Activated naive CD4-positive, alpha-beta T cell treated with anti-CD3 and anti-CD28 coated beads, Interleukin-2, amount 50 U/mL, for 24 hours (primary cell): ENCODE results near the gene EIF2S3.

Experiments used
- H3K27ac Mint-ChIP-seq: one replicate; pipeline ENCODE4 v1.8.0; 2021; ENCODE audit warnings: mild to moderate bottlenecking, mixed read lengths
- H3K27me3 Mint-ChIP-seq: one replicate; pipeline ENCODE4 v1.8.0; 2021; ENCODE audit warnings: mixed read lengths
- H3K36me3 Mint-ChIP-seq: one replicate; pipeline ENCODE4 v1.8.0; 2021; ENCODE audit warnings: mixed read lengths
- H3K4me1 Mint-ChIP-seq: one replicate; pipeline ENCODE4 v1.8.0; 2021; ENCODE audit warnings: mixed read lengths
- H3K4me3 Mint-ChIP-seq: one replicate; pipeline ENCODE4 v1.8.0; 2021; ENCODE audit warnings: mild to moderate bottlenecking, mixed read lengths
- H3K9me3 Mint-ChIP-seq: one replicate; pipeline ENCODE4 v1.8.0; 2021; ENCODE audit warnings: mixed read lengths

EIF2S3 gene

DNA sequence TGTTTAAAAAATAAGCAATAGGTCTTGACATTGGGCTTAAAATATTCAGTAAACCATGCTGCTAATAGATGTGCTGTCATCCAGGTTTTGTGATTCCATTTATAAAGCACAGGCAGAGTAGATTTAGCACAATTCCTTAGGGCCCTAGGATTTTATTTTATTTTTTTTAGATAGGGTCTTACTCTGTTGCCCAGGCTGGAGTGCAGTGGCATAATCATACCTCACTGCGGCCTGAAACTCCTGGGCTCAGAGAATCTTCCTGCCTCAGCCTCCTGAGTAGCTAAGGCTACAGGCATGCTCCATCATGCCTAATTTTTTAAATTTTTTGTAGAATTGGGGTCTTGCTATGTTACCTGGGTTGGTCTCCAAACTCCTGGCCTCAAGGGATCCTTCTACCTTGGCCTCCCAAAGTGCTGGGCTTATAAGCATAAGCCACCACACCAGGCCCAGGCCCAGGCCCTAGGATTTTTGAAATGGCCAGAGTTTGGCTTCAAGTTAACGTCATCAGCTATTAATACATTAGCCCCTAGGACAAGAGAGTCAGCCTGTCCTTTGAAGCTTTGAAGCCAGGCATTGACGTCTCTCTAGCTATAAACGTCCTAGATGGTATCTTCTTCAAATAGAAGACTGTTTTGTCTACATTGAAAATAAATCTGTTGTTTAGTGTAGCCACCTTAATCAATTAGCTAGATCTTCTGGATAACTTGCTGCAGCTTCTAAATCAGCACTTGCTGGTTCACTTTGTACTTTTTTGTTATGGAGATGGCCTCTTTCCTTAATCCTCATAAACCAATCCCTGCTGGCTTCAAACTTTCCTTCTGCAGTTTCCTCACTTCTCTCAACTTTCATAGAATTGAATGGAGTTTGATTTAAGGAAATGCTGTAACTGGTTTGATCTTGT, 35.8 kb downstream of the EIF2S3 start:
- H3K36me3 Mint-ChIP-seq, result no peaks in the 10 kb centered on the region
- H3K4me3 Mint-ChIP-seq, result no peak overlapping the region
- H3K4me1 Mint-ChIP-seq, result no peaks in the 10 kb centered on the region
- H3K27ac Mint-ChIP-seq, result no peak overlapping the region
- H3K9me3 Mint-ChIP-seq, result no peaks in the 10 kb centered on the region
- H3K27me3 Mint-ChIP-seq, result no peaks in the 10 kb centered on the region

DNA sequence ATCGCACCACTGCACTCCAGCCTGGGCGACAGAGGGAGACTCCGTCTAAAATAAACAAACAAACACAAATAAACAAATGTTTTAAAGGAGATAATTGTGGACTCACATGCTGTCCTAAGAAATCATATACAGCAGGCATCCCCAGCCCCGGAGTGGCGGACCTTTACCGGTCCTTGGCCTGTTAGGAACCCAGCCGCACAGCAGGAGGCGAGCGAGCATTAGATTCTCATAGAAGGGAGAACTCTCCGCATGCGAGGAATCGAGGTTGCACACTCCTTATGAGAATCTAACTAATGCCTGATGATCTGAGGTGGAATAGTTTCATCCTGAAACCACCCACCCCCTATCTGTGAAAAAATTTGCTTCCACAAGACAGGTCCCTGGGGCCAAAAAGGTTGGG, 39.0 kb downstream of the EIF2S3 start:
- no peaks in the 10 kb centered on the region for H3K36me3 Mint-ChIP-seq
- H3K9me3 Mint-ChIP-seq, result no peaks in the 10 kb centered on the region
- no peak overlapping the region for H3K27ac Mint-ChIP-seq
- H3K4me1 Mint-ChIP-seq, result no peaks in the 10 kb centered on the region
- no peak overlapping the region for H3K4me3 Mint-ChIP-seq
- no peaks in the 10 kb centered on the region for H3K27me3 Mint-ChIP-seq

DNA sequence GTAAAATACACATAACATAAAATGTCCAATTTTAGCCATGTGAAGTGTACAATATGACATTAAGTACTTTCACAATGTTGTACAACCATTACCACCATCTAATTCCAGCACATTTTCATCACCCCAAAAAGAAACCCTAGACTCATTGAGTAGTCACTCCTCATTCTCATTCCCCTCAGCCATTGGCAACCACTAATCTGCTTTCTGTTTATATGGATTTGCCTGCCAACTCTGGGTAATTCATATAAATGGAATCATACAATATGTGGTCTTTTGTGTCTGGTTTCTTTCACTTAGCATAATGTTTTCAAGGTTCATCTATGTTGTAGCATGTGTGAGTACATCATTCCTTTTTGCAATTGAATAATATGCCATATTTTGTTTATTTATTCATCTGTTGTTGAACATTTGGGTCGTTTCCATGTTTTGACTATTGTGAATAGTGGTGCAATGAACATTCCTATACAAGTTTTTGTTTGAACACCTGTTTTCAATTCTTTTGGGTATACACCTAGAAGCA, 43.0 kb downstream of the EIF2S3 start:
- H3K9me3 Mint-ChIP-seq, result no peaks in the 10 kb centered on the region
- H3K36me3 Mint-ChIP-seq, result peaks cover under 1% of the 10 kb centered on the region
- no peak overlapping the region for H3K27ac Mint-ChIP-seq
- H3K4me3 Mint-ChIP-seq, result no peak overlapping the region
- H3K4me1 Mint-ChIP-seq, result peaks cover 5% of the 10 kb centered on the region
- H3K27me3 Mint-ChIP-seq, result no peaks in the 10 kb centered on the region

DNA sequence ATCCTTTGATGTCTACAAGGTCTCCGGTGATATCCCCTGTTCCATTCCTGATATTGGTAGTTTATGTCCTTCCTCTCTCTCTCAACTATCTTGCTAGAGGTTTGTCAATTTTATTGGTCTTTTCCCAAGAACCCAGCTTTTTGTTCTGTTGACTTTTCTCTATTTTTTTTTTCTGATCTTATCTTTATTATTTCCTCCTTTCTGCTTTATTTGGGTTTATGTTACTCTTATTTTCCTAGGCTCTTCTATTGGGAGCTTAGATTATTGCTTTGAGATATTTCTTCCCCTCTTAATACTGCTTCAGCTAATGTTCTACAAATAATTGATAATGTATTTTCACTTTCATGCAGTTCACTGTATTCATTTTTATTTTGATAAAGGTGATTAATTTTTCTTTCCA, 44.2 kb downstream of the EIF2S3 start:
- H3K36me3 Mint-ChIP-seq, result peaks cover 1% of the 10 kb centered on the region

DNA sequence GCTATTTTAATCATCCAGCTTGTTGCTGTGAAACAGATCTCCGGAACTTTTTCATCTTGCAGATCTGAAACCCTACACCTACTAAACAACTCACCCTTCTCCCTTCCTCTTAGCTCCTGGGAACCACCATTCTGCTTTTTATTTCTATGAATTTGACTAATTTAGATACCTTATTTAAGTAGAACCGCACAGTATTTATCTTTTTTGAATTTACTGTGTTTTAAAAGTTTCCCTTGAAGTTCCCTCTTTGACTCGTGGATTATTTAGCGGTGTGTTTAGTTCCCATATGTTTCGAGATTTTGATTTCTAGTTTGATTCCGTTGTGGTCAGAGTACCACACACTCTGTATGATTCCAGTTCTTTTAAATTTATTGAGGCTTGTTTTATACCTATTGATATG, 44.6 kb downstream of the EIF2S3 start:
- Mint-ChIP-seq H3K27ac (no peak overlapping the region), H3K4me1 (peaks cover 5% of the 10 kb centered on the region), H3K9me3 (no peaks in the 10 kb centered on the region), H3K27me3 (no peaks in the 10 kb centered on the region), H3K36me3 (peaks cover 1% of the 10 kb centered on the region), H3K4me3 (peak overlapping the region; percentile 0)

More for the DNA sequence above, 44.2 kb downstream of the EIF2S3 start:
- Mint-ChIP-seq H3K4me3 (no peak overlapping the region), H3K4me1 (peaks cover 5% of the 10 kb centered on the region), H3K27ac (no peak overlapping the region), H3K9me3 (no peaks in the 10 kb centered on the region), H3K27me3 (no peaks in the 10 kb centered on the region)

DNA sequence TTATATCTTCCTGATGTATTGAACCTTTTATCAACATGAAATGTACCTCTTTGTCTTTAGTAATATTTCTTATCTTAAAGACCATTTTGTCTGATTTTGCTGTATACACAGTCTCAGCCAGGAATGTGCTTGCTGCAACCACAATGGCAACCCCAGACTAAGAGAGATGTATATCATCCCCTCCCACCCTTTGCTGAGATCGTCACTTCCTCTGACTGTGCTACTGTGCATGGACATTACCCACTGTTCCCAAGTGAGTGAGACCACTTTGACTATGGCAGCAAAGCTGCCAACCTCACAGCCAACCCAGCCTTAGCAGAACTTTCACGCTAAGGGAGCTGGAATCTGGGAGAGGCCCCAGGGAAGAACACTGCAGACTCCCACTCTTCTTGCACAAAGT, 46.0 kb downstream of the EIF2S3 start:
- H3K9me3 Mint-ChIP-seq, result no peaks in the 10 kb centered on the region
- no peaks in the 10 kb centered on the region for H3K27me3 Mint-ChIP-seq
- H3K4me3 Mint-ChIP-seq, result no peak overlapping the region
- peaks cover 5% of the 10 kb centered on the region for H3K4me1 Mint-ChIP-seq
- no peak overlapping the region for H3K27ac Mint-ChIP-seq
- peaks cover 1% of the 10 kb centered on the region for H3K36me3 Mint-ChIP-seq

DNA sequence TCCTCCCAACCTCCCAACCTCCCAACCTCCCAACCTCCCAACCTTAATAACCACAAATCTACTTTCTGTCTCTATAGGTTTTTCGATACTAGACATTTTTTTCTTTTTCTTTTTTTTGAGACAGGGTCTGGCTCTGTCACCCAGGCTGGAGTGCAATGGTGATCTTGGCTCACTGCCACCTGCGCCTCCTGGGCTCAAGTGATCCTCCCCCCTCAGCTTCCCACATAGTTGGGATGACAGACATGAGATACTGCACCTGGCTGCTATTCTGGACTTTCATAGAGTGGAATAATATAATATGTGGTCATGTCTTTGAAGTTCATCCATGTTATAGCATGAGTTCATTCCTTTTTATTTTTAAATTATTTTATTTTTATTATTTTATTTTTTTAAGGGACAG, 55.3 kb downstream of the EIF2S3 start:
- Mint-ChIP-seq H3K27me3 (no peaks in the 10 kb centered on the region), H3K27ac (no peak overlapping the region), H3K4me1 (no peaks in the 10 kb centered on the region), H3K9me3 (no peaks in the 10 kb centered on the region), H3K4me3 (no peak overlapping the region), H3K36me3 (peaks cover 2% of the 10 kb centered on the region)

DNA sequence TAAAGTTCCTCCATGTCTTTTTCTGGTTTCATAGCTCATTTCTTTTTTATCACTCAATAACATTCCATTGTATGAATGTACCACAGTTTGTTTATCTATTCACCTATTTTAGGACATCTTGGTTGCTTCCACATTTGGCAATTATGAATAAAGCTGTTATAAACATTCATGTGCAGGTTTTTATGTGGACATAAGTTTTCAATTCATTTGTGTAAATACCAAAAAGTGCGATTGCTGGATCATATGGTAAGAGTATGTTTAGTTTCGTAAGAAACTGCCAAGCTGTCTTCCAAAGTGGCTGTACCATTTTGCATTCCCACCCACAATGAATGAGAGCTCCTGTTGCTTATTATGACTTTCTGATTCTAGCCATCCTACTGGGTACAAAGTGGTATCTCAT, 58.4 kb downstream of the EIF2S3 start:
- Mint-ChIP-seq H3K4me3 (no peak overlapping the region), H3K4me1 (no peaks in the 10 kb centered on the region), H3K27ac (no peak overlapping the region), H3K9me3 (no peaks in the 10 kb centered on the region), H3K27me3 (no peaks in the 10 kb centered on the region), H3K36me3 (no peaks in the 10 kb centered on the region)

DNA sequence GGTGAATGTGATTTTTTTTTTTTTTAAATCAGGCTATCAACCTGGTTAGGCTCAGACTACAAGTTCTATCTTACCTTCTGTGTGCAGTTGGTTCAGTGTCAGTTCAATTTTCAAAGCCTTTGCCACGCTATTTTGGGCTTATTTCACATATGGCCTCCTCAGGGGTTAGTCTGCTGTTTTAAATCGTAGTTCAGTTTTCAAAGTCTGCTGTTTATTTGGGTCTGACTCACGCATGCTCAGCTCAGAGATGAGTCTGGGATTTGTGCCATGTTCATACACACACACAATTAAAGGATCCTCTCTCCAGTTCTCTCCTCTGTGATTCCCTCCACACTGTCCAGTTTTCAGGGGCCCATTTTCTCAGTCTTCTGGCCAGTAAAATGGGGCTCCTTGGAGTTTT, 62.5 kb downstream of the EIF2S3 start:
- H3K36me3 Mint-ChIP-seq, result no peaks in the 10 kb centered on the region

DNA sequence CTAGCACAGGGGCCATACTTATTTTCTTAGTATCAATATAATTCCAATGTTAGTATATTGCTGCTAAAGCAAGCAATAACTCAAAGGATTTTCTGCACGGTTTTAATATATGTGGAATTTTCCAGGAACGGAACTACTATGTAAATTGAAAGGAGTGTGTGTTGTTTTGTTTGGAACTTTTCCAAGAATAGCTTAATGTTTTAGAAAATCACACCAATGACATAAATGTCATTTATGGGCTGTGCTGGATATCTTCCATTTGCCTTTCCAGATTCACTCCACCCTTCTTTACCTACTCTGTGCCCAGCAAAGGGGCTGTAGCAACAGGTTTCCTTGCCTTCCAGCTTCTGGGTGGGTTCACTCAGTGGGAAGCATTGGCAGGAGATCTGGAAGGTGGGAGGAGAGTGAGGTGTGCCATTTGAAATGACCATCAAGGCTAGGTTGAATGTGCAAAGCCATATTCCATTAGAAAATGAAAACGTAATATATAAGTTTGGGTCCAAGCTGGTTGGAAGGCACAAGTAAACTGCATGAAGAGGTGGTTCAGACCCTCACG, 69.6 kb downstream of the EIF2S3 start:
- H3K9me3 Mint-ChIP-seq, result no peaks in the 10 kb centered on the region
- no peaks in the 10 kb centered on the region for H3K4me1 Mint-ChIP-seq
- no peak overlapping the region for H3K27ac Mint-ChIP-seq
- H3K36me3 Mint-ChIP-seq, result no peaks in the 10 kb centered on the region
- no peak overlapping the region for H3K4me3 Mint-ChIP-seq
- H3K27me3 Mint-ChIP-seq, result no peaks in the 10 kb centered on the region

More for the DNA sequence above, 62.5 kb downstream of the EIF2S3 start:
- no peak overlapping the region for H3K27ac Mint-ChIP-seq
- no peaks in the 10 kb centered on the region for H3K4me1 Mint-ChIP-seq
- no peak overlapping the region for H3K4me3 Mint-ChIP-seq
- no peaks in the 10 kb centered on the region for H3K27me3 Mint-ChIP-seq
- no peaks in the 10 kb centered on the region for H3K9me3 Mint-ChIP-seq

DNA sequence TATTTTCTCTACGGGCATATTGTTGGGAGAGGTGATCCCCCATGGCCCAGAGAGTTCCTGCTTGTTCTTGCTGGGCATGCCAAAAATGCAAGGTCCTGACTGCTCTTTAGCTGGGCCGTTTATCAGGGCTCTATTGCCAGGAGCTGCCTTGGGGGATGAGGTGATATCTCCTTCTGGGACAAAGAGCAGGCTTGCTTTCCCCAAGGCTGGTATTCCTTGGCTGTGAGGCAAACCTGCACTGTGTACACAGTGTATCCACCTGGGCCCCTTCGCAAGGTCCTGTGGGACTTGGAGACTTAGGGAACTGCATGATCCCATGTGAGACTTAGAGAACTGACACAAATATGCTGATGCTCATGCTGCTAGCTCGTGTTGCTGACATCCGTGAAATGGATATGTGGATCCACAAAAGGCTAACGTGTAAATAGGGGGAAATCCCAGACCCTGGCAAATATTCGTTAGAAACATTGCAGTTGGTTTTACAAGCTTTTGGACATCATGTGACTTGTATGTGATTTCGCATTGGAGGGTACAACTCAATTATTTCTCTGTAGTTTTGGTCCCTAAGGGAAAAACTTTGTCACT, 70.4 kb downstream of the EIF2S3 start:
- no peaks in the 10 kb centered on the region for H3K4me1 Mint-ChIP-seq
- H3K9me3 Mint-ChIP-seq, result no peaks in the 10 kb centered on the region
- H3K36me3 Mint-ChIP-seq, result no peaks in the 10 kb centered on the region
- H3K27ac Mint-ChIP-seq, result no peak overlapping the region
- H3K27me3 Mint-ChIP-seq, result no peaks in the 10 kb centered on the region
- no peak overlapping the region for H3K4me3 Mint-ChIP-seq
